CD14-positive monocyte (primary cell): ENCODE data around the gene SSTR5. TPM values are rescaled to one million over a fixed set of nuclear protein-coding genes. Genes with fewer than 3 reads are reported as not detected.

ENCODE experiments used
- DNase-seq, 3 donors: peaks; one replicate each; pipeline ENCODE4 v3.0.0-alpha.2; 2011 to 2022
- H2AFZ ChIP-seq: 2 replicates; pipeline ENCODE4 v1.6.0; 2012; ENCODE audit warnings: mild to moderate bottlenecking, low read depth, low read length, inconsistent platforms; ENCODE audit not compliant: insufficient read depth, poor library complexity, severe bottlenecking
- H3K27ac ChIP-seq, 2 donors: 1 replicate in 1 of 2; 2 replicates in 1 of 2; pipeline ENCODE4 v1.5.1; 2012 to 2013; ENCODE audit warnings: low read length in 2 of 2, control low read depth in 1 of 2, inconsistent platforms in 1 of 2, low read depth in 1 of 2, mild to moderate bottlenecking in 1 of 2
- H3K27me3 ChIP-seq, 2 donors: one replicate each; pipeline versions ENCODE4 v1.6.0 to v1.6.1; 2011 to 2013; ENCODE audit warnings: low read length in 2 of 2; ENCODE audit not compliant: control insufficient read depth in 2 of 2, insufficient read depth in 2 of 2
- H3K36me3 ChIP-seq, 2 donors: replicated peaks in 1 of 2; 1 replicate in 1 of 2; 2 replicates in 1 of 2; pipeline versions ENCODE4 v1.5.1 to v1.6.1; 2012 to 2013; ENCODE audit warnings: low read length in 2 of 2, control low read depth in 1 of 2, inconsistent platforms in 1 of 2, mild to moderate bottlenecking in 1 of 2; ENCODE audit not compliant: insufficient read depth in 2 of 2, control insufficient read depth in 1 of 2
- H3K4me1 ChIP-seq, 2 donors: 1 replicate in 1 of 2; 2 replicates in 1 of 2; pipeline versions ENCODE4 v1.5.1 to v1.6.1; 2012 to 2013; ENCODE audit warnings: low read length in 2 of 2, control low read depth in 1 of 2, inconsistent platforms in 1 of 2, mild to moderate bottlenecking in 1 of 2, moderate library complexity in 1 of 2; ENCODE audit not compliant: insufficient read depth in 2 of 2, control insufficient read depth in 1 of 2
- H3K4me2 ChIP-seq: replicated peaks from 2 replicates; pipeline ENCODE3; 2012; ENCODE audit warnings: low read length, moderate library complexity, mild to moderate bottlenecking; ENCODE audit not compliant: poor library complexity, severe bottlenecking; ENCODE audit errors: extremely low read depth
- H3K4me3 ChIP-seq, 3 experiments: fragments of 200-600 bp in 1 of 3; sonication (generic) in 1 of 3; replicated peaks in 1 of 3; 1 replicate in 2 of 3; 2 replicates in 1 of 3; pipeline ENCODE4 v1.5.1; 2011 to 2013; ENCODE audit warnings: low read length in 3 of 3, mild to moderate bottlenecking in 3 of 3, control low read depth in 2 of 3, low read depth in 2 of 3, inconsistent platforms in 1 of 3, moderate library complexity in 1 of 3
- H3K79me2 ChIP-seq: 2 replicates; pipeline ENCODE4 v1.6.0; 2012; ENCODE audit warnings: mild to moderate bottlenecking, control low read depth, inconsistent platforms, low read length, moderate library complexity; ENCODE audit not compliant: insufficient read depth
- H3K9ac ChIP-seq: 2 replicates; pipeline ENCODE4 v1.6.0; 2017; ENCODE audit warnings: low read length, mild to moderate bottlenecking; ENCODE audit not compliant: insufficient read depth, poor library complexity, severe bottlenecking
- H3K9me3 ChIP-seq, 2 donors: replicated peaks in 1 of 2; 1 replicate in 1 of 2; 2 replicates in 1 of 2; pipeline versions ENCODE4 v1.5.1 to v1.6.1; 2012 to 2013; ENCODE audit warnings: low read length in 2 of 2, control low read depth in 1 of 2; ENCODE audit not compliant: control insufficient read depth in 1 of 2, insufficient read depth in 1 of 2
- H4K20me1 ChIP-seq: 2 replicates; pipeline ENCODE4 v1.6.0; 2012; ENCODE audit warnings: mild to moderate bottlenecking, low read length, control low read depth, moderate library complexity; ENCODE audit not compliant: insufficient read depth
- H3K27ac Mint-ChIP-seq, 7 donors: one replicate each; pipeline ENCODE4 v1.8.0; 2020; ENCODE audit warnings: mild to moderate bottlenecking in 7 of 7, mixed read lengths in 7 of 7, moderate library complexity in 6 of 7, inconsistent platforms in 2 of 7
- H3K27me3 Mint-ChIP-seq, 3 donors: one replicate each; pipeline ENCODE4 v1.8.0; 2021 to 2022; ENCODE audit warnings: low read depth in 3 of 3, mild to moderate bottlenecking in 3 of 3, mixed read lengths in 3 of 3, moderate library complexity in 3 of 3, inconsistent platforms in 1 of 3
- H3K36me3 Mint-ChIP-seq, 2 donors: one replicate each; pipeline ENCODE4 v1.8.0; 2020; ENCODE audit warnings: mixed read lengths in 2 of 2, inconsistent platforms in 1 of 2, mild to moderate bottlenecking in 1 of 2
- H3K4me1 Mint-ChIP-seq: one replicate; pipeline ENCODE4 v1.8.0; 2020; ENCODE audit warnings: mild to moderate bottlenecking, mixed read lengths
- H3K4me3 Mint-ChIP-seq, 2 donors: one replicate each; pipeline ENCODE4 v1.8.0; 2020; ENCODE audit warnings: mild to moderate bottlenecking in 2 of 2, mixed read lengths in 2 of 2, moderate library complexity in 1 of 2
- H3K9me3 Mint-ChIP-seq, 7 donors: one replicate each; pipeline ENCODE4 v1.8.0; 2020 to 2022; ENCODE audit warnings: mixed read lengths in 7 of 7, mild to moderate bottlenecking in 6 of 7, moderate library complexity in 6 of 7, inconsistent platforms in 2 of 7
- WGBS: methylation state at CpG from one replicate; pipeline ENCODE4 v1.1.5; 2013; ENCODE audit warnings: missing lambda C conversion rate; ENCODE audit not compliant: insufficient coverage; 5-methylcytosine and 5-hydroxymethylcytosine counted together
- intact Hi-C, 2 donors: fragments of 100-400 bp; cut with micrococcal nuclease; formaldehyde crosslinking; loops; one replicate each; pipeline versions ENCODE4 v1.15.0 to v1.15.1; 2023
- polyA plus RNA-seq, 3 donors: library from polyadenylated mRNA; depleted of rRNA in 1 of 3; unstranded in 2 of 3; stranded (reverse) in 1 of 3; fragments of 300-500 nt in 2 of 3; fragments of >200 nt in 1 of 3; fragmentation: Illumina TruSeq in 2 of 3; gene quantifications; 1 replicate in 2 of 3; 2 replicates in 1 of 3; pipeline ENCODE4 v1.2.3, GENCODE V29; 2012 to 2021
- TF ChIP-seq, protein P1 (sequence below): fragments of 200-600 bp; IDR thresholded peaks from one replicate; pipeline ENCODE4 v1.8.0; 2022; ENCODE audit warnings: antibody characterized with exemption, mild to moderate bottlenecking

The SSTR5 gene
- polyA plus RNA-seq, 3 donors, result not detected

DNA sequence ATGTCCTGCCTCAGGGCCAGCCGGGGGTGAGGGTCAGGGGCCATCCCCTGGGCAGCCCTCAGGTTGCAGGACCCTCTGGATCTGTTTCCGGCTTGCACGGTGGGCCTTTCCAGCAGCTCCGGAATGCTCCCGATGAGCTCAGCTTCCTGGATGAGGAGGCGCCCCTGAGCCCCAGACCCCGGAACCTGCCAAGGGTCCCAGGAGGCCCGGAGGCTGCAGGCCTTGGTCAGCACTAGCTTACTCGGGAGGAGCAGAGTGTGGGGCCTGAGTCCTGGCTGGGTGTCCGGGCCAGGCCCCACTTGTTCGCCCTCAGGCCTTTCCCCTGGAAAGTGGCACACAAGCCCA is 31.1 kb downstream of the SSTR5 start:
- no peak overlapping the region for H3K9ac ChIP-seq
- no peak overlapping the region for H3K4me2 ChIP-seq
- Mint-ChIP-seq H3K9me3 (peaks cover 0 to under 1% (median 0%) of the 10 kb centered on the region in 7 donors), H3K27ac (no peak overlapping the region), H3K4me3 (no peak overlapping the region), H3K4me1 (no peaks in the 10 kb centered on the region), H3K27me3 (peaks cover 13 to 45% (median 14%) of the 10 kb centered on the region in 3 donors), H3K36me3 (no peaks in the 10 kb centered on the region)
- H3K9me3 ChIP-seq, result no peaks in the 10 kb centered on the region
- H2AFZ ChIP-seq, result no peak overlapping the region
- WGBS, result 23% methylated on average over 11 of the region's 11 CpGs
- no peaks in the 10 kb centered on the region for H3K79me2 ChIP-seq
- TF ChIP-seq, protein P1, sequence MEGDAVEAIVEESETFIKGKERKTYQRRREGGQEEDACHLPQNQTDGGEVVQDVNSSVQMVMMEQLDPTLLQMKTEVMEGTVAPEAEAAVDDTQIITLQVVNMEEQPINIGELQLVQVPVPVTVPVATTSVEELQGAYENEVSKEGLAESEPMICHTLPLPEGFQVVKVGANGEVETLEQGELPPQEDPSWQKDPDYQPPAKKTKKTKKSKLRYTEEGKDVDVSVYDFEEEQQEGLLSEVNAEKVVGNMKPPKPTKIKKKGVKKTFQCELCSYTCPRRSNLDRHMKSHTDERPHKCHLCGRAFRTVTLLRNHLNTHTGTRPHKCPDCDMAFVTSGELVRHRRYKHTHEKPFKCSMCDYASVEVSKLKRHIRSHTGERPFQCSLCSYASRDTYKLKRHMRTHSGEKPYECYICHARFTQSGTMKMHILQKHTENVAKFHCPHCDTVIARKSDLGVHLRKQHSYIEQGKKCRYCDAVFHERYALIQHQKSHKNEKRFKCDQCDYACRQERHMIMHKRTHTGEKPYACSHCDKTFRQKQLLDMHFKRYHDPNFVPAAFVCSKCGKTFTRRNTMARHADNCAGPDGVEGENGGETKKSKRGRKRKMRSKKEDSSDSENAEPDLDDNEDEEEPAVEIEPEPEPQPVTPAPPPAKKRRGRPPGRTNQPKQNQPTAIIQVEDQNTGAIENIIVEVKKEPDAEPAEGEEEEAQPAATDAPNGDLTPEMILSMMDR, result no peak
- no peak overlapping the region for H3K4me3 ChIP-seq
- peaks cover 0 to 9% of the 10 kb centered on the region in 2 donors for H3K27me3 ChIP-seq
- intact Hi-C loops, result no loop called here
- no peak overlapping the region for H3K27ac ChIP-seq
- DNase-seq, result no peak
- no peaks in the 10 kb centered on the region for H4K20me1 ChIP-seq
- no peaks in the 10 kb centered on the region for H3K36me3 ChIP-seq
- H3K4me1 ChIP-seq, result peaks cover 0 to 4% of the 10 kb centered on the region in 2 donors

DNA sequence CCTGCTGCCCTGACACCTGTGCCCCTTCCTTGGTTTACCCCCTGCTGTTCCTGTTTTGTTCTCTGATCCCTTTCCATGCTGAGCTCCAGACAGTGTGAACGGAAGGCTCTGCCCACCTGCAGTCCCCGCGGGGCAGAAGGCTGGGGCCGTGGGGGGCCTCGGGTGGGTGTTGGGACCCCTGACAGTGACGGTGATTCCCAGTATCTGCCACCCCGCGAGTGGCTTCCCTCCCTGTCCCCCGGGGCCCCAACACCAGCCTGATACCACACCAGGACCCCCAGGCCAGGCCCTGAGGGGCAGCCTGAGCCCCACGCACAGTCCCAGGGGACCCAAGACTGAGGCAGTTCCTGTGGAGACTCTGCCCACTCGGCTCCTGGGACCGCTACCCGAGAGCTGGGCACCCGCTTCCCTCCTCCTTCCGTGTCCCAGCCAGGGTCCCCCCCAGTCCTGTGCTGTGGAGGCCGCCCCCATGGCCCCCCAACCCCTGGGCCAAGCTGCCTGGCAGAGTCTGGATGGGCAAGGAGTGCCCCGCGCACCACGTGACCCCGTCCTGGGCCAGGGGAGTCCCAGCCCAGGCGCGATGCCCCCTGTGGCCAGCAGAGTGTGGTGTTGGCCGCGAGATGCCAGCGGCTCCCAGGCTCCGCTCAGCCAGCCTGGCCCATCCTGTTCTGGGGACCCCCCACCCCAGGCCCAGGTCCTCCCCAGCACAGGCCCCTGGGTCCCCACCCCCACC is 33.5 kb downstream of the SSTR5 start:
- Mint-ChIP-seq H3K4me3 (no peak overlapping the region), H3K9me3 (peaks cover 0 to 2% (median 0%) of the 10 kb centered on the region in 7 donors), H3K36me3 (no peaks in the 10 kb centered on the region), H3K27me3 (peaks cover 13 to 44% (median 16%) of the 10 kb centered on the region in 3 donors), H3K4me1 (no peaks in the 10 kb centered on the region), H3K27ac (no peak overlapping the region)
- intact Hi-C loops, result no loop called here
- WGBS, result 38% methylated on average over 20 of the region's 26 CpGs
- Histone ChIP-seq H3K27ac (no peak overlapping the region), H3K4me1 (peaks cover 0 to 4% of the 10 kb centered on the region in 2 donors), H3K79me2 (no peaks in the 10 kb centered on the region), H3K4me3 (no peak overlapping the region), H3K9ac (no peak overlapping the region), H2AFZ (no peak overlapping the region), H3K36me3 (no peaks in the 10 kb centered on the region), H3K9me3 (no peaks in the 10 kb centered on the region), H3K4me2 (no peak overlapping the region), H3K27me3 (peaks cover 0 to 9% of the 10 kb centered on the region in 2 donors), H4K20me1 (no peaks in the 10 kb centered on the region)
- no peak for DNase-seq
- TF ChIP-seq, protein P1, result no peak
